GM12878 (cell line): ENCODE results near the gene TSTD2.
"Not testable (repeated sequence)": the region's sequence is repeated elsewhere in the genome, so short reads cannot be mapped to it uniquely, and the experiment has no call there.

Source experiments
- CREB1 ChIP-seq: IDR thresholded peaks from 2 replicates; pipeline ENCODE4 v1.6.1; 2012; ENCODE audit warnings: low read depth, mild to moderate bottlenecking, inconsistent platforms
- CTCF ChIP-seq, 3 experiments: IDR thresholded peaks in 2 of 3; conservative IDR thresholded peaks in 1 of 3; 2 replicates each; pipeline ENCODE4 v1.5.1; 2011; ENCODE audit warnings: low read depth in 3 of 3, low read length in 3 of 3, mild to moderate bottlenecking in 3 of 3, control low read depth in 2 of 3, moderate library complexity in 2 of 3, inconsistent platforms in 1 of 3, mixed read lengths in 1 of 3; ENCODE audit not compliant: control insufficient read depth in 2 of 3, insufficient read depth in 1 of 3; ENCODE audit errors: extremely low read depth in 1 of 3
- E4F1 ChIP-seq: fragments of 450-650 bp; IDR thresholded peaks from 2 replicates; pipeline ENCODE4 v1.6.1; 2018; ENCODE audit warnings: borderline replicate concordance, mild to moderate bottlenecking; ENCODE audit not compliant: partially characterized antibody
- EZH2 ChIP-seq: IDR thresholded peaks from 2 replicates; pipeline ENCODE4 v1.6.1; 2012; ENCODE audit warnings: low read depth, mild to moderate bottlenecking, control low read depth, inconsistent platforms, low read length, borderline replicate concordance; ENCODE audit not compliant: control insufficient read depth
- MYC ChIP-seq: IDR thresholded peaks from 2 replicates; pipeline ENCODE4 v1.6.1; 2011; ENCODE audit warnings: mild to moderate bottlenecking, low read length, moderate library complexity, inconsistent platforms; ENCODE audit not compliant: insufficient read depth, insufficient replicate concordance, insufficient read length, severe bottlenecking
- POLR2AphosphoS2 ChIP-seq: IDR thresholded peaks from 2 replicates; pipeline ENCODE4 v1.6.1; 2011; ENCODE audit warnings: low read depth, mild to moderate bottlenecking, low read length, improper control_type of control experiment, moderate library complexity
- RB1 ChIP-seq: fragments of 450-650 bp; formaldehyde crosslinking; IDR thresholded peaks from 2 replicates; pipeline ENCODE4 v1.6.1; 2017; ENCODE audit warnings: mild to moderate bottlenecking, borderline replicate concordance
- RFX5 ChIP-seq: IDR thresholded peaks from 2 replicates; pipeline ENCODE4 v1.6.1; 2011; ENCODE audit warnings: low read depth, low read length, improper control_type of control experiment
- SIN3A ChIP-seq: IDR thresholded peaks from 2 replicates; pipeline ENCODE4 v1.6.1; 2012; ENCODE audit warnings: low read depth, low read length, improper control_type of control experiment
- SMARCA5 ChIP-seq: fragments of 450-650 bp; IDR thresholded peaks from 2 replicates; pipeline ENCODE4 v1.6.1; 2017; ENCODE audit warnings: mild to moderate bottlenecking
- SMC3 ChIP-seq: IDR thresholded peaks from 2 replicates; pipeline ENCODE4 v1.6.1; 2011; ENCODE audit warnings: low read length, improper control_type of control experiment, borderline replicate concordance
- TAF1 ChIP-seq: IDR thresholded peaks from 2 replicates; pipeline ENCODE4 v1.6.1; 2011; ENCODE audit warnings: mild to moderate bottlenecking, low read depth, low read length, borderline replicate concordance

- not testable (repeated sequence) for TF ChIP-seq MYC; SIN3A; CREB1; SMARCA5; TAF1; RFX5; EZH2; SMC3; RB1; POLR2AphosphoS2; CTCF (IDR thresholded peaks at IDR 0.05 in 2 of 3, conservative IDR thresholded peaks at IDR 0.05 in 1 of 3; ENCODE audit: control insufficient read depth in 2 of 3, extremely low read depth in 1 of 3, insufficient read depth in 1 of 3, low read depth in 3 of 3, low read length in 3 of 3); E4F1
Measured at GRCh38 chr9:97586909-97587308, 46.3 kb downstream of the TSTD2 start.
